UCSD-AML1 (cell line): ENCODE results near the gene SIRT2.

ENCODE experiments used
- DNase-seq: peaks from one replicate; lab custom pipeline; 2025; ENCODE audit not compliant: unreplicated experiment; lab: John Stamatoyannopoulos, UW

SIRT2 gene

GRCh38 chr19:38845374-38846024 is 53.9 kb downstream of the SIRT2 start:
- no peak for DNase-seq

- no peak for DNase-seq
Observed at GRCh38 chr19:38844093-38844686, 55.2 kb downstream of the SIRT2 start.

- no peak for DNase-seq
Observed at GRCh38 chr19:38843175-38843758, 56.2 kb downstream of the SIRT2 start.

- no peak for DNase-seq
Observed at GRCh38 chr19:38842439-38843174, 56.8 kb downstream of the SIRT2 start.

- DNase-seq = no peak
Observed at GRCh38 chr19:38841787-38842438, 57.5 kb downstream of the SIRT2 start.

GRCh38 chr19:38841180-38841766 is 58.1 kb downstream of the SIRT2 start:
- no peak for DNase-seq

GRCh38 chr19:38840583-38840968 is 58.8 kb downstream of the SIRT2 start:
- no peak for DNase-seq

GRCh38 chr19:38839816-38840582 is 59.4 kb downstream of the SIRT2 start:
- DNase-seq = no peak

- DNase-seq = no peak
Observed at GRCh38 chr19:38838986-38839761, 60.2 kb downstream of the SIRT2 start.

- no peak for DNase-seq
Observed at GRCh38 chr19:38838208-38838985, 61.0 kb downstream of the SIRT2 start.

GRCh38 chr19:38837656-38838121 is 61.7 kb downstream of the SIRT2 start:
- no peak for DNase-seq

- no peak for DNase-seq
Observed at GRCh38 chr19:38836983-38837626, 62.3 kb downstream of the SIRT2 start.

- DNase-seq = no peak
Observed at GRCh38 chr19:38836159-38836982, 63.0 kb downstream of the SIRT2 start.

- no peak for DNase-seq
Observed at GRCh38 chr19:38834590-38834989, 64.8 kb downstream of the SIRT2 start.

GRCh38 chr19:38834104-38834490 is 65.3 kb downstream of the SIRT2 start:
- DNase-seq = no peak

GRCh38 chr19:38833092-38833425 is 66.4 kb downstream of the SIRT2 start:
- DNase-seq = no peak

- DNase-seq = no peak
Observed at GRCh38 chr19:38831142-38831605, 68.2 kb downstream of the SIRT2 start.
